HepG2 (cell line): ENCODE data around the gene NDUFS7. TPM values are rescaled to one million over a fixed set of nuclear protein-coding genes. Genes with fewer than 3 reads are reported as not detected.

Source experiments
- CBX2 ChIP-seq, 2 experiments: fragments of 200-600 bp in 1 of 2; sonication (generic); formaldehyde crosslinking in 1 of 2; IDR thresholded peaks; 2 replicates each; pipeline versions ENCODE4 v1.7.0 to v1.8.1; 2018 to 2022; ENCODE audit warnings: low read depth in 2 of 2, low read length in 1 of 2, mild to moderate bottlenecking in 1 of 2, missing genetic modification reagents in 1 of 2
- CHD2 ChIP-seq: IDR thresholded peaks from 2 replicates; pipeline ENCODE4 v1.6.1; 2011; ENCODE audit warnings: low read depth, low read length, improper control_type of control experiment
- E2F2 ChIP-seq: sonication (generic); formaldehyde crosslinking; IDR thresholded peaks from 2 replicates; pipeline ENCODE4 v1.4.0; 2020; ENCODE audit warnings: missing genetic modification reagents, borderline replicate concordance
- FIP1L1 ChIP-seq: fragments of 200-400 bp; formaldehyde crosslinking; IDR thresholded peaks from 2 replicates; pipeline ENCODE4 v1.6.1; 2018; ENCODE audit warnings: low read depth, mild to moderate bottlenecking, low read length, moderate library complexity, borderline replicate concordance; ENCODE audit not compliant: insufficient read depth
- GMEB2 ChIP-seq: IDR thresholded peaks from 2 replicates; pipeline ENCODE4 v1.6.1; 2016; ENCODE audit warnings: missing biosample characterization, missing genetic modification reagents, low read depth
- GPBP1L1 ChIP-seq: sonication (generic); formaldehyde crosslinking; IDR thresholded peaks from 2 replicates; pipeline ENCODE4 v1.5.0; 2020; ENCODE audit warnings: mild to moderate bottlenecking, missing genetic modification reagents
- GTF2F1 ChIP-seq: fragments of 150-350 bp; IDR thresholded peaks from 2 replicates; pipeline ENCODE4 v1.6.1; 2014; ENCODE audit warnings: low read length
- HDAC2 ChIP-seq: sonication (generic); formaldehyde crosslinking; IDR thresholded peaks from 2 replicates; pipeline ENCODE4 v1.4.0; 2020; ENCODE audit warnings: missing genetic modification reagents
- HDAC6 ChIP-seq: fragments of 200-600 bp; sonication (generic); IDR thresholded peaks from 2 replicates; pipeline ENCODE4 v1.7.0; 2017; ENCODE audit warnings: mild to moderate bottlenecking, antibody characterized with exemption, low read length, low read depth
- HIVEP1 ChIP-seq: sonication (generic); formaldehyde crosslinking; IDR thresholded peaks from 2 replicates; pipeline ENCODE4 v1.4.0; 2020; ENCODE audit warnings: mild to moderate bottlenecking, missing genetic modification reagents
- HOXD1 ChIP-seq: sonication (generic); formaldehyde crosslinking; IDR thresholded peaks from 2 replicates; pipeline ENCODE4 v1.5.0; 2020; ENCODE audit warnings: missing genetic modification reagents
- JDP2 ChIP-seq: sonication (generic); formaldehyde crosslinking; IDR thresholded peaks from 2 replicates; pipeline ENCODE4 v1.8.1; 2022; ENCODE audit warnings: missing genetic modification reagents, borderline replicate concordance
- KDM1A ChIP-seq: IDR thresholded peaks from 2 replicates; pipeline ENCODE4 v1.6.1; 2016; ENCODE audit warnings: missing compliant biosample characterization
- KDM5A ChIP-seq: fragments of 200-600 bp; sonication (generic); IDR thresholded peaks from 2 replicates; pipeline ENCODE4 v1.7.0; 2018; ENCODE audit warnings: antibody characterized with exemption, mild to moderate bottlenecking, low read length, borderline replicate concordance
- KLF6 ChIP-seq: IDR thresholded peaks from 2 replicates; pipeline ENCODE4 v1.8.0; 2016; ENCODE audit warnings: missing biosample characterization, missing genetic modification reagents
- MNT ChIP-seq: fragments of 450-650 bp; IDR thresholded peaks from 2 replicates; pipeline ENCODE4 v1.6.1; 2016
- PLRG1 ChIP-seq: fragments of 450-650 bp; conservative IDR thresholded peaks from 2 replicates; pipeline ENCODE4 v1.6.1; 2016
- SIX4 ChIP-seq: sonication (generic); formaldehyde crosslinking; IDR thresholded peaks from 2 replicates; pipeline ENCODE4 v1.4.0; 2020; ENCODE audit warnings: missing genetic modification reagents
- SNAPC5 ChIP-seq: sonication (generic); formaldehyde crosslinking; IDR thresholded peaks from 2 replicates; pipeline ENCODE4 v1.8.1; 2023; ENCODE audit warnings: mild to moderate bottlenecking, missing genetic modification reagents, borderline replicate concordance
- SPEN ChIP-seq: sonication (generic); formaldehyde crosslinking; IDR thresholded peaks from 2 replicates; pipeline ENCODE4 v1.5.1; 2020; ENCODE audit warnings: low read depth, mild to moderate bottlenecking, missing genetic modification reagents
- ZKSCAN5 ChIP-seq: sonication (generic); formaldehyde crosslinking; IDR thresholded peaks from 2 replicates; pipeline ENCODE4 v1.5.1; 2020; ENCODE audit warnings: mild to moderate bottlenecking, missing genetic modification reagents
- ZNF230 ChIP-seq: sonication (generic); formaldehyde crosslinking; IDR thresholded peaks from 2 replicates; pipeline ENCODE4 v1.4.0; 2020; ENCODE audit warnings: mild to moderate bottlenecking, missing genetic modification reagents
- ZNF598 ChIP-seq: sonication (generic); formaldehyde crosslinking; IDR thresholded peaks from 2 replicates; pipeline ENCODE4 v1.5.1; 2020; ENCODE audit warnings: mild to moderate bottlenecking, missing genetic modification reagents, borderline replicate concordance
- ZSCAN22 ChIP-seq: sonication (generic); formaldehyde crosslinking; IDR thresholded peaks from 2 replicates; pipeline ENCODE4 v1.4.0; 2020; ENCODE audit warnings: mild to moderate bottlenecking, missing genetic modification reagents
- ZSCAN9 ChIP-seq: IDR thresholded peaks from 2 replicates; pipeline ENCODE4 v1.6.1; 2016; ENCODE audit warnings: borderline replicate concordance
- polyA plus RNA-seq, 8 experiments: library from polyadenylated mRNA; depleted of rRNA in 3 of 8; stranded (reverse) in 7 of 8; unstranded in 1 of 8; fragments of >200 nt; fragmentation: Illumina TruSeq in 4 of 8; extraction: Trizol in 4 of 8; gene quantifications; 2 replicates each; pipeline versions ENCODE4 v1.2.1 to v1.2.3, GENCODE V29; 2011 to 2016; ENCODE audit warnings: low read depth in 4 of 8, missing spikeins in 1 of 8, mixed read lengths in 1 of 8; ENCODE audit not compliant: insufficient read depth in 1 of 8
- total RNA-seq, 5 experiments: library from RNA; depleted of rRNA; stranded (reverse); fragments of >200 nt; fragmentation: Illumina TruSeq; extraction: Trizol; gene quantifications; 2 replicates each; pipeline ENCODE4 v1.2.3, GENCODE V29; 2016; ENCODE audit warnings: low read depth in 1 of 5

Gene NDUFS7
- total and polyA plus RNA-seq, 2 of the 13 experiments (the other 11 are each of a cell fraction or from before 2014, with no cell fraction given), result 34.3 to 66.9 TPM

GRCh38 chr19:1400281-1401137, 16.8 kb downstream of the NDUFS7 start (continued):
- TF ChIP-seq SNAPC5 (CRISPR knock-in tag) (no peak), KDM1A (CRISPR knock-in tag) (peak; percentile 100), SPEN (CRISPR knock-in tag) (peak; percentile 33; the same call in 1 of the 2 replicates), FIP1L1 (no peak), HIVEP1 (CRISPR knock-in tag) (no peak), GTF2F1 (no peak), HOXD1 (CRISPR knock-in tag) (0 out of 2 replicates have a peak, but pooled peaks have one; percentile 13), MNT (no peak; the same call in 1 of the 2 replicates), KDM5A (peak; percentile 35; the same call in 1 of the 2 replicates), ZSCAN9 (CRISPR knock-in tag) (peak; percentile 52; the same call in 1 of the 2 replicates), ZKSCAN5 (no peak), SIX4 (CRISPR knock-in tag) (no peak), E2F2 (CRISPR knock-in tag) (no peak), GMEB2 (CRISPR knock-in tag) (no peak), KLF6 (CRISPR knock-in tag) (no peak; the same call in 1 of the 2 replicates), JDP2 (CRISPR knock-in tag) (no peak), CBX2 (IDR thresholded peaks at IDR 0.05; ENCODE audit: low read depth, low read length) (no peak), CBX2 (CRISPR knock-in tag; IDR thresholded peaks at IDR 0.05; ENCODE audit: low read depth) (no peak), ZNF230 (peak; percentile 26), HDAC6 (no peak), HDAC2 (CRISPR knock-in tag) (peak; percentile 92), ZSCAN22 (no peak), ZNF598 (CRISPR knock-in tag) (0 out of 2 replicates have a peak, but pooled peaks have one; percentile 24), GPBP1L1 (CRISPR knock-in tag) (no peak), CHD2 (no peak), PLRG1 (no peak)
